ENCODE measurements around the gene SEL1L. TPM values are rescaled to one million over a fixed set of nuclear protein-coding genes. Genes with fewer than 3 reads are reported as not detected.

The SEL1L gene
- total and polyA plus RNA-seq, 2 donors (not counting 3 experiments of a cell fraction or from before 2014, with no cell fraction given) = 15.0 to 95.0 TPM

GRCh38 chr14:81517798-81518398, 15.8 kb downstream of the SEL1L start:
- H3K27me3 ChIP-seq (ENCODE audit: control insufficient read depth in 2 of 2, insufficient read depth in 2 of 2, low read length in 2 of 2) = no peaks in the 10 kb centered on the region
- ChIA-PET CTCF (no interaction called here), POLR2A (no interaction called here)
- H3K4me2 ChIP-seq (ENCODE audit: insufficient read depth, low read length) = no peak overlapping the region
- intact Hi-C loops (cut with micrococcal nuclease) = no loop called here
- no peak overlapping the region for H2AFZ ChIP-seq (ENCODE audit: low read depth, low read length)
- H3K27ac ChIP-seq (ENCODE audit: insufficient read depth, low read depth, low read length) = no peak overlapping the region
- H3K79me2 ChIP-seq (ENCODE audit: control insufficient read depth, insufficient read depth, low read length) = no peaks in the 10 kb centered on the region
- H3K4me3 ChIP-seq (replicated peaks in 1 of 3; ENCODE audit: insufficient read depth in 1 of 3, low read depth in 1 of 3, low read length in 3 of 3) = no peak overlapping the region
- H3K4me1 ChIP-seq (ENCODE audit: control insufficient read depth, extremely low read depth, insufficient read depth, low read length) = peaks cover 12% of the 10 kb centered on the region
- peaks cover 4 to 5% of the 10 kb centered on the region in 2 experiments for H3K36me3 ChIP-seq (ENCODE audit: control insufficient read depth in 2 of 2, extremely low read depth in 1 of 2, insufficient read depth in 2 of 2, low read length in 2 of 2)
- no peaks in the 10 kb centered on the region for H3K9me1 ChIP-seq (replicated peaks; ENCODE audit: control insufficient read depth, extremely low read depth, insufficient read depth, low read length)
- H3K9ac ChIP-seq (replicated peaks; ENCODE audit: extremely low read depth, insufficient read depth, low read length) = no peak overlapping the region
- H3K9me3 ChIP-seq (replicated peaks; ENCODE audit: control insufficient read depth, insufficient read depth, low read length) = no peaks in the 10 kb centered on the region
- DNase-seq (ENCODE audit: low read depth, low spot score) (no peak), FAIRE-seq (no peak)
- BruUV-seq (replicated peaks) = no TSS peak
- no peaks in the 10 kb centered on the region for H4K20me1 ChIP-seq (replicated peaks; ENCODE audit: control insufficient read depth, extremely low read depth, insufficient read depth, low read length)
- dilution Hi-C loops (cut with MboI; ENCODE audit: extremely low pct_ligation_motif_present, low sequenced_read_pairs) = no loop called here
- TF ChIP-seq CTCF (IDR thresholded peaks at IDR 0.05; ENCODE audit: extremely low read depth in 1 of 2, insufficient read depth in 1 of 2, low read depth in 1 of 2, low read length in 2 of 2) = no peak
- no peak for TF ChIP-seq POLR2AphosphoS5 (IDR thresholded peaks at IDR 0.05; ENCODE audit: insufficient read depth, low read depth, low read length)
- no peak for TF ChIP-seq EZH2 (IDR thresholded peaks at IDR 0.05; ENCODE audit: borderline replicate concordance, low read depth, low read length, severe bottlenecking)
- TF ChIP-seq FOS (IDR thresholded peaks at IDR 0.05; ENCODE audit: borderline replicate concordance, insufficient read depth, low read length) = no peak

All from endothelial cell of umbilical vein (primary cell).